Gastroesophageal sphincter (tissue), 4 donors: Measurements from ENCODE around the gene CEP72. TPM values are rescaled to one million over a fixed set of nuclear protein-coding genes. Genes with fewer than 3 reads are reported as not detected.
"Not testable (repeated sequence)": the region's sequence is repeated elsewhere in the genome, so short reads cannot be mapped to it uniquely, and the experiment has no call there.

ENCODE experiments used
- ATAC-seq: fragments of 150-250 bp; one replicate; pipeline ENCODE4 v1.9.1; 2016; ENCODE audit warnings: mild to moderate bottlenecking, moderate library complexity
- H3K27ac ChIP-seq, 4 donors: fragments of 200-600 bp; sonication (generic) in 3 of 4; 1 replicate in 3 of 4; 2 replicates in 1 of 4; pipeline ENCODE4 v1.5.1; 2016 to 2019
- H3K27me3 ChIP-seq: fragments of 200-600 bp; sonication (generic); one replicate; pipeline ENCODE4 v1.5.1; 2019
- H3K36me3 ChIP-seq, 2 donors: fragments of 200-600 bp; sonication (generic); one replicate each; pipeline ENCODE4 v1.5.1; 2019; ENCODE audit warnings: control low read depth in 1 of 2
- H3K4me1 ChIP-seq, 3 donors: fragments of 200-600 bp; sonication (generic); 1 replicate in 2 of 3; 2 replicates in 1 of 3; pipeline ENCODE4 v1.5.1; 2016 to 2019; ENCODE audit warnings: control low read depth in 2 of 3
- H3K4me3 ChIP-seq, 2 donors: fragments of 200-600 bp; sonication (generic); one replicate each; pipeline ENCODE4 v1.5.1; 2019; ENCODE audit warnings: mild to moderate bottlenecking in 1 of 2, moderate library complexity in 1 of 2
- H3K9me3 ChIP-seq, 3 donors: fragments of 200-600 bp; sonication (generic); one replicate each; pipeline ENCODE4 v1.5.1; 2017 to 2019; ENCODE audit warnings: control low read depth in 2 of 3
- EP300 ChIP-seq: sonication (generic); formaldehyde crosslinking; IDR thresholded peaks from one replicate; pipeline ENCODE4 v1.6.1; 2017; ENCODE audit warnings: antibody characterized with exemption, mild to moderate bottlenecking
- POLR2A ChIP-seq, 2 donors: fragments of 450-650 bp; IDR thresholded peaks; one replicate each; pipeline ENCODE4 v1.6.1; 2017; ENCODE audit warnings: antibody characterized with exemption in 2 of 2, mild to moderate bottlenecking in 2 of 2, moderate library complexity in 1 of 2
- POLR2AphosphoS5 ChIP-seq: sonication (generic); formaldehyde crosslinking; IDR thresholded peaks from one replicate; pipeline ENCODE4 v1.6.1; 2017; ENCODE audit warnings: antibody characterized with exemption
- WGBS, 2 donors: methylation state at CpG; one replicate each; pipeline ENCODE4 v1.1.5; 2018; ENCODE audit warnings: low coverage in 1 of 2; 5-methylcytosine and 5-hydroxymethylcytosine counted together
- total RNA-seq, 4 donors: library from RNA; depleted of rRNA; stranded (reverse); fragments of >200 nt; gene quantifications; one replicate each; pipeline ENCODE4 v1.1.0, GENCODE V29; 2016
- TF ChIP-seq, protein P1 (sequence below), 4 experiments: fragments of 200-600 bp in 2 of 4; fragments of 450-650 bp in 2 of 4; sonication (generic) in 1 of 4; IDR thresholded peaks; one replicate each; pipeline ENCODE4 v1.5.1; 2017 to 2019; ENCODE audit warnings: antibody characterized with exemption in 4 of 4, mild to moderate bottlenecking in 2 of 4, moderate library complexity in 2 of 4

CEP72 gene
- total RNA-seq, 4 donors from 2014 or later, result 2.1 to 8.7 (median 3.8) TPM

DNA sequence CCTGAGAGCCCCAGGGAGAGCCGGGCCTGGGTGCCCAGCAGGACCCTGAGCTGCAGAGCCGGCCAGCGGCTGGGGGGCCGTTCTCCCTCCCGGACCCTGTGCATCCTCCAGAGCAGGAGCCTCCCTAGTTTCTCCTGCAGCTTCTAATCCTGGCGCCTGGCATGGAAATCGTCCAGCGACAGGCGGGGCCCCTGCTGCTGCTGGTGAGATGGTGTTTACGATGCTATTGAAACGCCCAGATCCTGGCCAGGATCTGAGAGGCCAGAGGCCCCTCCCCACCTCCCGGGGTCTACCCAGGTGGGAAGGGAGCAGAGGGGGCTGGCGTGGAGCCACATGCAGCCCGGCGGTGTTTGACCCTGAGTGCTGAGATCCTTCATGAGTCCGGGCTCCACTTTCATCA is 38.2 kb upstream of the CEP72 start:
- H3K27me3 ChIP-seq, result peaks cover 83% of the 10 kb centered on the region
- ATAC-seq, result no peak
- H3K4me1 ChIP-seq, result no peaks in the 10 kb centered on the region
- no peaks in the 10 kb centered on the region for H3K36me3 ChIP-seq
- WGBS, 2 donors, result 60 to 62% methylated on average over 2 to 5 of the region's 16 CpGs
- H3K27ac ChIP-seq, result no peak overlapping the region
- TF ChIP-seq, protein P1, sequence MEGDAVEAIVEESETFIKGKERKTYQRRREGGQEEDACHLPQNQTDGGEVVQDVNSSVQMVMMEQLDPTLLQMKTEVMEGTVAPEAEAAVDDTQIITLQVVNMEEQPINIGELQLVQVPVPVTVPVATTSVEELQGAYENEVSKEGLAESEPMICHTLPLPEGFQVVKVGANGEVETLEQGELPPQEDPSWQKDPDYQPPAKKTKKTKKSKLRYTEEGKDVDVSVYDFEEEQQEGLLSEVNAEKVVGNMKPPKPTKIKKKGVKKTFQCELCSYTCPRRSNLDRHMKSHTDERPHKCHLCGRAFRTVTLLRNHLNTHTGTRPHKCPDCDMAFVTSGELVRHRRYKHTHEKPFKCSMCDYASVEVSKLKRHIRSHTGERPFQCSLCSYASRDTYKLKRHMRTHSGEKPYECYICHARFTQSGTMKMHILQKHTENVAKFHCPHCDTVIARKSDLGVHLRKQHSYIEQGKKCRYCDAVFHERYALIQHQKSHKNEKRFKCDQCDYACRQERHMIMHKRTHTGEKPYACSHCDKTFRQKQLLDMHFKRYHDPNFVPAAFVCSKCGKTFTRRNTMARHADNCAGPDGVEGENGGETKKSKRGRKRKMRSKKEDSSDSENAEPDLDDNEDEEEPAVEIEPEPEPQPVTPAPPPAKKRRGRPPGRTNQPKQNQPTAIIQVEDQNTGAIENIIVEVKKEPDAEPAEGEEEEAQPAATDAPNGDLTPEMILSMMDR (IDR thresholded peaks at IDR 0.05), result no peak
- TF ChIP-seq POLR2AphosphoS5, result no peak
- no peak for TF ChIP-seq EP300
- TF ChIP-seq POLR2A (IDR thresholded peaks at IDR 0.05), result no peak
- peaks cover 0 to 40% (median 4%) of the 10 kb centered on the region in 3 donors for H3K9me3 ChIP-seq
- no peak overlapping the region for H3K4me3 ChIP-seq

DNA sequence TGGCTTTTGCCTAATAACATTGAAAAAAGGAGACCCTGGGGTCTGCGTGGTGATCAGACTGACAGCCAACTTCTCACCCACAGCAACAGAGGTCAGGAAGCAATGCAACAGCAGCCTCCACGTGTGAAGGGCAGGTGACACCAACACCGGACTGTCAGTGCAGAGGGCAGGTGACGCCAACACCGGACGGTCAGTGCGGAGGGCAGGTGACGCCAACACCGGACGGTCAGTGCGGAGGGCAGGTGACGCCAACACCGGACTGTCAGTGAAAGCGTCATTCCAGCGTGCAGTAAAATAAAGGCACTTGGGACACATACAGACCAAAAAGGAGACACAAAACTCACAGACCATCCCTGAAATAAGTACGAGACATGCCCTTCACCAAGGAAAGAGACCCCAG is 37.2 kb upstream of the CEP72 start:
- WGBS, 2 donors, result 91% methylated on average over 14 of the region's 16 CpGs; no CpG with 5 or more reads in 1 of the 2 donors
- Histone ChIP-seq H3K27me3 (peaks cover 83% of the 10 kb centered on the region), H3K4me3 (no peak overlapping the region), H3K9me3 (peaks cover 0 to 46% (median 4%) of the 10 kb centered on the region in 3 donors), H3K36me3 (no peaks in the 10 kb centered on the region), H3K4me1 (no peaks in the 10 kb centered on the region), H3K27ac (no peak overlapping the region)
- no peak for TF ChIP-seq POLR2AphosphoS5
- TF ChIP-seq EP300, result no peak
- TF ChIP-seq, protein P1 (IDR thresholded peaks at IDR 0.05), result no peak
- TF ChIP-seq POLR2A (IDR thresholded peaks at IDR 0.05), result no peak
- ATAC-seq, result no peak

DNA sequence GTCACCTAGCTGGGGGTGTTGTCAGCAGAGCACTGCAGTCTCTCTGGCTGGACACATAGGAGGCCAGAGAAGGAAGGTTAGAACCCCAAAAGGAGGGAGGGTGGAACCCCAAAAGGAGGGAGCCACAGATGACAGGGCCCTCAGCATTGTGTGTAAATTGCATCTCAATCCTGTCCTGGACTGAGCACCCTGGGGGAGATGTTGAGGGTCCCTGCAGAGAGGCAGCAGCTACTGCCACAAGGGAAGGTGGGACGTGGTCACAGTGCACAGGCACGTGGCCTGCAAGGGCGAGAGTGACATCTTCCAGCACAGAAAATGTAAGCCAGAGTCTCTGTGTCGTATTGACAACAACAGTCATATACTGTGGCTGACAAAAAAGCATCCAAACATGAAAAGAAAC is 36.5 kb upstream of the CEP72 start:
- Histone ChIP-seq H3K27me3 (peaks cover 83% of the 10 kb centered on the region), H3K4me1 (no peaks in the 10 kb centered on the region), H3K36me3 (no peaks in the 10 kb centered on the region), H3K27ac (no peak overlapping the region), H3K9me3 (peaks cover 0 to 46% (median 4%) of the 10 kb centered on the region in 3 donors), H3K4me3 (no peak overlapping the region)
- TF ChIP-seq, protein P1 (IDR thresholded peaks at IDR 0.05), result no peak
- no peak for TF ChIP-seq EP300
- no peak for TF ChIP-seq POLR2AphosphoS5
- TF ChIP-seq POLR2A (IDR thresholded peaks at IDR 0.05), result no peak
- ATAC-seq, result no peak
- WGBS, 2 donors, result 58% methylated on average over 4 of the region's 4 CpGs; no CpG with 5 or more reads in 1 of the 2 donors

GRCh38 chr5:577214-577613 is 34.9 kb upstream of the CEP72 start:
- peaks cover 86% of the 10 kb centered on the region for H3K27me3 ChIP-seq
- not testable (repeated sequence) for H3K4me3 ChIP-seq, H3K4me1 ChIP-seq, ATAC-seq, H3K36me3 ChIP-seq, H3K27ac ChIP-seq
- 100% methylated on average over 2 of the region's 2 CpGs; no CpG with 5 or more reads in 1 of the 2 donors for WGBS, 2 donors
- H3K9me3 ChIP-seq, result peaks cover 0 to 46% (median 4%) of the 10 kb centered on the region in 3 donors

DNA sequence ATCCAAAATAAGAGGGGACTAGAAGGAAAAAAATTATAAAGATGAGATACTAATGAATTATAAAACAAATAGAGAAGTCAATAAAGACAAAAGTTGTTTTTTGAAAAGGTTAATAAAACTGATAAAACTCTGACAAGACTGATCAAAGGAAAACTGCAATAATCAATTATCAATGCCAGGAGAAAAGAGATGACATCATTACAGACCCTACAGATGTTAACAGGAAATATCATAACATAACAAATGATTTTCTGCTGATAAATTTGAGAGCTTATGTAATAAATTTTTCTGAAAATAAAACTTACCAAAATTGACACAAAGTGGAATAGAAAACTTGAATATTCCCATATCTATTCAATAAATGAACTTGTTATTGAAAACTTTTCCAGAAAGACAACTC is 34.3 kb upstream of the CEP72 start:
- Histone ChIP-seq H3K4me1 (no peaks in the 10 kb centered on the region), H3K27me3 (peaks cover 91% of the 10 kb centered on the region), H3K36me3 (no peaks in the 10 kb centered on the region), H3K9me3 (peaks cover 0 to 46% (median 4%) of the 10 kb centered on the region in 3 donors), H3K27ac (no peak overlapping the region), H3K4me3 (no peak overlapping the region)
- no peak for ATAC-seq
- no peak for TF ChIP-seq EP300
- no peak for TF ChIP-seq POLR2A (IDR thresholded peaks at IDR 0.05)
- TF ChIP-seq POLR2AphosphoS5, result no peak
- TF ChIP-seq, protein P1 (IDR thresholded peaks at IDR 0.05), result no peak
